Mesendoderm (in vitro differentiated cells): ENCODE results near the gene IFIT3.
"Not testable (repeated sequence)": the region's sequence is repeated elsewhere in the genome, so short reads cannot be mapped to it uniquely, and the experiment has no call there.

ENCODE experiments used
- DNase-seq: peaks from one replicate; pipeline ENCODE4 v3.0.0; 2013
- H2AK5ac ChIP-seq: 2 replicates; pipeline ENCODE4 v1.6.1; 2013; ENCODE audit warnings: low read length, inconsistent platforms
- H2BK120ac ChIP-seq: 2 replicates; pipeline ENCODE4 v1.6.1; 2013; ENCODE audit warnings: low read depth, mild to moderate bottlenecking, low read length, moderate library complexity, mixed read lengths
- H2BK15ac ChIP-seq: replicated peaks from 2 replicates; pipeline ENCODE4 v1.6.1; 2013; ENCODE audit warnings: low read depth, mild to moderate bottlenecking, moderate library complexity
- H2BK5ac ChIP-seq: 2 replicates; pipeline ENCODE4 v1.6.1; 2013; ENCODE audit warnings: low read length, inconsistent platforms
- H3K18ac ChIP-seq: 2 replicates; pipeline ENCODE4 v1.6.1; 2013; ENCODE audit warnings: mild to moderate bottlenecking, low read length, mixed read lengths
- H3K23ac ChIP-seq: one replicate; pipeline ENCODE4 v1.6.1; 2013; ENCODE audit warnings: low read length
- H3K27ac ChIP-seq: 2 replicates; pipeline ENCODE4 v1.5.1; 2013; ENCODE audit warnings: low read depth, mild to moderate bottlenecking, inconsistent platforms, low read length, moderate library complexity
- H3K27me3 ChIP-seq: 2 replicates; pipeline ENCODE4 v1.6.1; 2013; ENCODE audit warnings: low read length, control low read depth, mild to moderate bottlenecking, inconsistent platforms; ENCODE audit not compliant: insufficient read depth, poor library complexity
- H3K36me3 ChIP-seq: 2 replicates; pipeline ENCODE4 v1.6.1; 2013; ENCODE audit warnings: low read length, inconsistent platforms; ENCODE audit not compliant: control insufficient read depth, insufficient read depth
- H3K4ac ChIP-seq: one replicate; pipeline ENCODE4 v1.6.1; 2013; ENCODE audit warnings: low read depth, mild to moderate bottlenecking, low read length, moderate library complexity
- H3K4me1 ChIP-seq: 2 replicates; pipeline ENCODE4 v1.6.1; 2013; ENCODE audit warnings: low read depth, low read length, inconsistent platforms; ENCODE audit not compliant: control insufficient read depth
- H3K4me2 ChIP-seq: 2 replicates; pipeline ENCODE4 v1.6.1; 2013; ENCODE audit warnings: low read length
- H3K4me3 ChIP-seq: 2 replicates; pipeline ENCODE4 v1.5.1; 2013; ENCODE audit warnings: mild to moderate bottlenecking, low read length
- H3K56ac ChIP-seq: one replicate; pipeline ENCODE4 v1.6.1; 2013; ENCODE audit warnings: low read length
- H3K79me1 ChIP-seq: 2 replicates; pipeline ENCODE4 v1.6.1; 2013; ENCODE audit warnings: low read length, inconsistent platforms
- H3K79me2 ChIP-seq: 2 replicates; pipeline ENCODE4 v1.6.1; 2013; ENCODE audit warnings: mild to moderate bottlenecking, low read length; ENCODE audit not compliant: control insufficient read depth, insufficient read depth
- H3K9ac ChIP-seq: 2 replicates; pipeline ENCODE4 v1.6.1; 2013; ENCODE audit warnings: low read length, inconsistent platforms
- H4K5ac ChIP-seq: one replicate; pipeline ENCODE4 v1.6.1; 2013; ENCODE audit warnings: low read length
- H4K8ac ChIP-seq: one replicate; pipeline ENCODE4 v1.6.1; 2013; ENCODE audit warnings: low read depth, mild to moderate bottlenecking, control low read depth, low read length, moderate library complexity
- WGBS: extraction: QIAGEN DNeasy Blood & Tissue Kit; methylation state at CpG from one replicate; pipeline ENCODE4 v1.1.7; 2013; ENCODE audit warnings: low lambda C conversion rate, missing lambda C conversion rate; ENCODE audit not compliant: insufficient coverage; ENCODE audit errors: extremely low coverage; 5-methylcytosine and 5-hydroxymethylcytosine counted together

IFIT3 gene

DNA sequence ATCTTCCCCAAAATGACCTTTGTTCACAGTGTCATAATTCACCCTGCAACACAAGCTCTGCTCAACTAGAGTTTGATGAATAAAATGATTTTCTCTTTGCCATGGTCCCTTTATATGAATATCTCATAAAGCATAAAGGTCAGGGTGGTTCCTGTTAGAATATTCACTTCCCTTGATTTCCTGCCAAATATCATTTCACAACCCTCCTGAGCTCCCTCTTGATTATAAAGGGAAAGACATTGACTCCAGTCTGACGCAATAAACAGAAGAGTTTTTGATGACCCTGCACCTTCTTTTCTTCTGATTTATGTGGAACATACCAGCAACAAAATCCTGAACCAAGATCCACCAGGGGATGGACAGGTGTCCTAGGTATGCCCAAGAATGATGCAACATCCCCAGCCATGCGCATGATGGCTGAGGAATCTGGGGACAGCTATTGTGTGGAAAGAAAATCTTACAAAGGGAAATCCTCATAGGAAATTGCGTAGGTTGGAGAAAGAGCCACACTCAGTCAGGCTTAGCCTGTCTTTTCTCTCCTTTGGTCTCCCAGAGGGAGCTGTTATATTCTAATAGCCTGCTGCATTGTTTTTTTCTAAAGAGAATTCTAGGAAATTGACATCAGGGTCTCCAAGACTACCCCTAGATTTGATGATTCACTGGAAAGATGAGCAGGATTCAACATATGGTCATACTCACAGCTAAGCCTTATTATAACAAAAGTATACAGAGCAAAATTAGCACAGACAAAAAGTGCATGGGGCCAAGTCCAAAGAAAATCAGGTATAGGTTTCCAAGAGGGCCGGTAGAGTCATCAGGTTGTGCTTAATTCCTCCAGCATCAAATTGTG is 18.8 kb downstream of the IFIT3 start:
- peak overlapping the region; percentile 33 for H3K27ac ChIP-seq
- H3K56ac ChIP-seq, result peak overlapping the region; percentile 50

DNA sequence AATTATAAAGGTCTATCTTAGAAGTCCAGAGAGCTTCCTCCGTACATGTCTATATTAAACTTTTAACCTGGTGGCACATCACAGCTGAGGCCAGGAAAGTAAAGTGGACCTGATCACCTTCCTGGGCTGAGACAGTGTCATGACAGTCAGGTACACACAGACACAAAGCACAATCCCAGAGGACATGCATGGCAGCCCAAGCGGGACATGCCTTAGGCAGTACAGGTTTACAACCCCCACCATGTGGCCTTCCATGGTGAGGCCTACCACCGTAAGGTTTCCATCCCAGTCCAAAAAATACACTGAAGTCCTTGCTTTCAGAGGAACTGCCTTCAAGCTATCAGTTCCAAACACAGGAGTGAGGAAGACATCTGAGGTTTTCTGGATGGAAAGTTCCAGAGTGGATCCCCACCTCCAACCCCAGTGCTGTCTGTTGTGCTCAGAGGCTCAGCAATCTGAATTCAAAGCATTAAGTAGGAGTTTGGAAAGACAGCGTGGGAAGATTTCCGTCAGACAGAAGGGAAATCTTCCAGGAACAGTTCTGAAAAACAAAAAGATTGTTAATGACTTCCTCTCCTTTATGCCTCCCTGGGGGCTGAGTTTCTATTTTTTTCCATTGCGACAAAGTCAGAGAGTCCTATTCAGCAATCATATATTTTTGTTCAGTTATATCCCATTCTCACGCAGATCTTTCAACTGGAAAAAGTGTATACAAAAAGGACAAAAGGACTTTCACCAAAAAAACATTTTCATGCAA is 20.1 kb downstream of the IFIT3 start:
- Histone ChIP-seq H4K8ac (no peak overlapping the region), H3K27ac (peak overlapping the region; percentile 52), H3K4me1 (peaks cover 18% of the 10 kb centered on the region)

More for the DNA sequence above, 18.8 kb downstream of the IFIT3 start:
- Histone ChIP-seq H3K4ac (peak overlapping the region; percentile 55), H3K18ac (peak overlapping the region; percentile 61), H2BK120ac (peak overlapping the region; percentile 74), H3K9ac (no peak overlapping the region), H3K79me2 (no peaks in the 10 kb centered on the region), H3K4me1 (peaks cover 18% of the 10 kb centered on the region), H3K27me3 (no peaks in the 10 kb centered on the region), H4K5ac (no peak overlapping the region), H2AK5ac (peak overlapping the region; percentile 89), H3K4me3 (no peak overlapping the region), H3K4me2 (no peak overlapping the region), H3K79me1 (no peaks in the 10 kb centered on the region), H3K36me3 (no peaks in the 10 kb centered on the region), H2BK15ac (peak overlapping the region; percentile 27), H4K8ac (no peak overlapping the region), H2BK5ac (peak overlapping the region; percentile 79), H3K23ac (no peak overlapping the region)
- peak; percentile 71 for DNase-seq
- no CpG with 5 or more reads among the region's 4 CpGs for WGBS

DNA sequence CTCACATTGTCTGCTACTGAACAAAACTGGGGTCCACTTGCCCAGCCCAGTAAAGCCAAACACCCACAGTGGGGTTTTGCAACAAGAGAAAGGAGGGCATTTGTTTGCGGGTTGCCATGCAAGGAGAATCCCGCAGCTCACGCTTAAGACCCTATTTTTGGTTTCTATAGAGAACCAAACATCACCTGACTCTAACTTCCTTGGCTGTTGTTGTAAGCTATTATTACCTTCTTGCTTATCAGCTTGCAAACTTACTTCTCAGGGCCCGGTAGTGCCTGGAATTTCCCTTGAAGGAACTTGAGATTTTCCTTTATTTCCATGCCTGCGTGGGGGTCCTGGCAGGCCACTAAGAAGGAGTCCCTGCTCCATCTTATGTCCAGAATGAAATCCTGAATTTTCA is 20.7 kb downstream of the IFIT3 start:
- Histone ChIP-seq H2BK5ac (no peak overlapping the region), H3K9ac (no peak overlapping the region), H3K4ac (peak overlapping the region; percentile 89), H2AK5ac (no peak overlapping the region), H3K56ac (peak overlapping the region; percentile 46), H3K18ac (peak overlapping the region; percentile 93), H3K23ac (no peak overlapping the region), H3K4me3 (no peak overlapping the region), H3K79me1 (no peaks in the 10 kb centered on the region), H4K8ac (no peak overlapping the region), H2BK15ac (no peak overlapping the region), H3K27ac (peak overlapping the region; percentile 52), H2BK120ac (no peak overlapping the region), H3K36me3 (no peaks in the 10 kb centered on the region), H3K4me1 (peaks cover 18% of the 10 kb centered on the region), H3K27me3 (no peaks in the 10 kb centered on the region), H4K5ac (no peak overlapping the region), H3K79me2 (no peaks in the 10 kb centered on the region), H3K4me2 (no peak overlapping the region)
- WGBS, result no CpG with 5 or more reads among the region's 5 CpGs
- DNase-seq, result peak; percentile 61

More for the DNA sequence above, 20.1 kb downstream of the IFIT3 start:
- H2BK15ac ChIP-seq, result peak overlapping the region; percentile 23
- peak overlapping the region; percentile 72 for H3K56ac ChIP-seq
- peak overlapping the region; percentile 92 for H3K4ac ChIP-seq
- peak overlapping the region; percentile 88 for H2BK5ac ChIP-seq
- no peak overlapping the region for H3K9ac ChIP-seq
- H4K5ac ChIP-seq, result no peak overlapping the region
- no peak for DNase-seq
- H3K23ac ChIP-seq, result no peak overlapping the region
- H3K27me3 ChIP-seq, result no peaks in the 10 kb centered on the region
- H3K4me2 ChIP-seq, result no peak overlapping the region
- peak overlapping the region; percentile 65 for H2BK120ac ChIP-seq
- no CpG with 5 or more reads among the region's 7 CpGs for WGBS
- H3K79me1 ChIP-seq, result no peaks in the 10 kb centered on the region
- H3K79me2 ChIP-seq, result no peaks in the 10 kb centered on the region
- H2AK5ac ChIP-seq, result peak overlapping the region; percentile 47
- H3K4me3 ChIP-seq, result no peak overlapping the region
- H3K36me3 ChIP-seq, result no peaks in the 10 kb centered on the region
- H3K18ac ChIP-seq, result peak overlapping the region; percentile 93

DNA sequence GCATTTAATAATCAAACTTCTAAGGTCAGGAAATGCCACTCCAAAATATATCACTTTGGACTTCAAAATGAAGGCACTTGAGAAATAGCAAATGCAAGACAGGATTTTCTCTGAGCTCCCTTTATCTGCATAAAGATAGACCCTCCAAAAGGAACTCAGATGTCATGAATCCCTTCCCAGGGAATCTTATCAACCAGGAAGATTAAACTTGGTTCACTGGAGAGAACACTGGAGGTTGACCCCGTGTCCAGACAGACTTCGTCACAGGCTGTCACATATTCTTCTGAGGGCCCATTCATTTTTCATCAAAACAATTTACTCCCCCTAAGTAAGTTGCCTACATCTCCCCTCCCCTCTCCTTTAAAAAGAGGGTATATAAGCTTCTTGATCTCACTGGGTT is 21.2 kb downstream of the IFIT3 start:
- H4K8ac ChIP-seq, result no peak overlapping the region
- H2BK15ac ChIP-seq, result no peak overlapping the region
- H3K4ac ChIP-seq, result no peak overlapping the region
- H4K5ac ChIP-seq, result no peak overlapping the region
- no peak overlapping the region for H3K4me2 ChIP-seq
- H3K27me3 ChIP-seq, result no peaks in the 10 kb centered on the region
- no peak overlapping the region for H2BK120ac ChIP-seq
- H3K4me1 ChIP-seq, result peaks cover 18% of the 10 kb centered on the region
- H3K56ac ChIP-seq, result no peak overlapping the region
- no peaks in the 10 kb centered on the region for H3K79me2 ChIP-seq
- H3K27ac ChIP-seq, result no peak overlapping the region
- no peaks in the 10 kb centered on the region for H3K36me3 ChIP-seq
- H2BK5ac ChIP-seq, result no peak overlapping the region
- H3K18ac ChIP-seq, result peak overlapping the region; percentile 53
- no peak overlapping the region for H3K9ac ChIP-seq
- H3K79me1 ChIP-seq, result no peaks in the 10 kb centered on the region
- H3K23ac ChIP-seq, result no peak overlapping the region
- no peak for DNase-seq
- H3K4me3 ChIP-seq, result no peak overlapping the region
- no peak overlapping the region for H2AK5ac ChIP-seq
- WGBS, result no CpG with 5 or more reads among the region's 2 CpGs

DNA sequence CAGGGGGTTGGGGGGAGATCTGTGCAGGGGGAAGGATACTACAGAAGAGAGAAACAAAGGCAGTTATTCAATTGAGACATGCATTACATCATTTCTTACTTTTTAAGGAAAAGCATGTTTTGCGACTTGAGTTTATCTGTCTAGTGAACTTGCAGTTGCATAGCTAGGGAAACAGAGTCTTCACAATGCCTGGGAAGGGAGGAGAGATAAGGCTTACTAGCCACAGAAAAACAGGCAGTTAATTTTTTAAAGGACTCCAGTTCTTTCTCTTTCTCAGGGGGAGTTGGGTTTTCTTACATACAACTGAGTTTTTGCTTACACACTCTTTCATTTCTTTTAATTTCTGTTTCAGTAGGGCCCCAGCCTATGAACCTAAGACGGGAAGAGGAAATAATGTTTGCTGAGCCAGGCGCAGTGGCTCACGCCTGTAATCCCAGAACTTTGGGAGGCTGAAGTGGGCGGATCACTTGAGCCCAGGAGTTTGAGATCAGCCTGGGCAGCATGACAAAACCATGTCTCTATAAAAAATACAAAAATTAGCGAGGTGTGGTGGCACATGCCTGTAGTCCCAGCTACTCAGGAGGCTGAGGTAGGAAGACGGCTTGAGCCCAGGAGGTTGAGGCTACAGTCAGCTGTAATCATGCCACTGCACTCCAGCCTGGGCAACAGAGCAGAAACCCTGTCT is 23.0 kb downstream of the IFIT3 start:
- H3K4ac ChIP-seq, result peak overlapping the region; percentile 70
- H2BK120ac ChIP-seq, H3K9ac ChIP-seq, H3K27me3 ChIP-seq, H3K4me2 ChIP-seq, H3K79me1 ChIP-seq, H4K5ac ChIP-seq, H2AK5ac ChIP-seq, H2BK5ac ChIP-seq, H3K23ac ChIP-seq, DNase-seq, H3K4me3 ChIP-seq, H3K27ac ChIP-seq, H3K79me2 ChIP-seq, H4K8ac ChIP-seq, H3K36me3 ChIP-seq: not testable (repeated sequence)
- peak overlapping the region; percentile 29 for H3K56ac ChIP-seq
- peak overlapping the region; percentile 89 for H2BK15ac ChIP-seq
- peaks cover 18% of the 10 kb centered on the region for H3K4me1 ChIP-seq
- WGBS, result no CpG with 5 or more reads among the region's 7 CpGs
- H3K18ac ChIP-seq, result peak overlapping the region; percentile 73
